T-helper 17 cell (primary cell): ENCODE data around the gene OR7A5. TPM values are rescaled to one million over a fixed set of nuclear protein-coding genes. Genes with fewer than 3 reads are reported as not detected.
"Not testable (repeated sequence)": the region's sequence is repeated elsewhere in the genome, so short reads cannot be mapped to it uniquely, and the experiment has no call there.

Source experiments
- ATAC-seq: fragments of 150-1000 bp; cut with Tn5 transposase; 2 replicates; pipeline ENCODE4 v1.10.0; 2021; ENCODE audit warnings: mild to moderate bottlenecking, moderate library complexity
- DNase-seq, 3 donors: peaks; one replicate each; pipeline versions ENCODE4 v3.0.0 to v3.0.0-alpha.2; 2020 to 2021
- H3K9me3 ChIP-seq: one replicate; pipeline ENCODE4 v1.7.0; 2013; ENCODE audit warnings: low read length, mild to moderate bottlenecking; ENCODE audit not compliant: control insufficient read depth, poor library complexity, severe bottlenecking
- H3K27ac Mint-ChIP-seq: one replicate; pipeline ENCODE4 v1.8.0; 2022; ENCODE audit warnings: mild to moderate bottlenecking, moderate library complexity, mixed read lengths
- H3K27me3 Mint-ChIP-seq: one replicate; pipeline ENCODE4 v1.8.0; 2022; ENCODE audit warnings: mixed read lengths
- H3K36me3 Mint-ChIP-seq: one replicate; pipeline ENCODE4 v1.8.0; 2022; ENCODE audit warnings: low read depth, mixed read lengths
- H3K4me1 Mint-ChIP-seq: one replicate; pipeline ENCODE4 v1.8.0; 2022; ENCODE audit warnings: mild to moderate bottlenecking, mixed read lengths
- H3K4me3 Mint-ChIP-seq: one replicate; pipeline ENCODE4 v1.8.0; 2022; ENCODE audit warnings: mild to moderate bottlenecking, moderate library complexity, mixed read lengths
- total RNA-seq, 4 donors: library from RNA in 2 of 4; stranded (reverse) in 2 of 4; gene quantifications; one replicate each; pipeline ENCODE4 v1.2.3 and lab custom pipeline; 2022 to 2026

The OR7A5 gene
- total RNA-seq, 2 donors from 2014 or later: not detected

DNA sequence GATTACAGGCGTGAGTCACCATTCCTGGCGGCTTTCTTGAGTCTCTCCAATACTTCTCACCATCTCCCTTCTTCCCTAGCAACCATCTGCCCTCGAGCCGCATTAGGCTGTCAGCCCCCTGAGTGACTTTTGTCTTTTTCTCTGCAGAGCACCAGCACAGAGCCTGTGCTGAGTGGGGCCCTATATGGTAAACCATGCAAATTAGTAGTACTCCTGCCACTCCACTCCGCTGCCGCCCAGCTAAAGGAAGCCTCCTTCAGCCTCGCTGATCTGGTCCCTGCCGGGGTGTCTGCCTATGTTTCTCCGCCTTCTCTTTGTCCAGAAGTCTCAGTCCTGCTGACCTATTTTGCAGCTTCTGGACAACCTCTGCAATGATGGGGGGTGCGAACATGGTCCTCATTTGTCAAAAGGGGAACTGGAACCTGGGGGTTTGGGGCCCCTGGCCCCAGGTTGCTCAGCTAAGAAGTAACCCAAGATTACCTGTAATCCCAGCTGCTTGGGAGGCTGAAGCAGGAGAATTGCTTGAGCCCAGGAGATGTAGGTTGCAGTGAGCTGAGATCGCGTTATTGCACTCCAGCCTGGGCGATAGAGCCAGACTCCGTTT, 54.3 kb downstream of the OR7A5 start:
- ATAC-seq, DNase-seq, H3K9me3 ChIP-seq, H3K4me3 Mint-ChIP-seq, H3K27ac Mint-ChIP-seq, H3K36me3 Mint-ChIP-seq: not testable (repeated sequence)
- Mint-ChIP-seq H3K4me1 (peaks cover 13% of the 10 kb centered on the region), H3K27me3 (peaks cover 53% of the 10 kb centered on the region)

GRCh38 chr19:14779151-14779550, 55.8 kb downstream of the OR7A5 start:
- no peak overlapping the region for H3K27ac Mint-ChIP-seq
- no peak for DNase-seq
- ATAC-seq: no peak
- no peak overlapping the region for H3K4me3 Mint-ChIP-seq
- no peaks in the 10 kb centered on the region for H3K9me3 ChIP-seq
- H3K27me3 Mint-ChIP-seq: peaks cover 44% of the 10 kb centered on the region
- peaks cover 8% of the 10 kb centered on the region for H3K4me1 Mint-ChIP-seq
- H3K36me3 Mint-ChIP-seq: peaks cover 3% of the 10 kb centered on the region

DNA sequence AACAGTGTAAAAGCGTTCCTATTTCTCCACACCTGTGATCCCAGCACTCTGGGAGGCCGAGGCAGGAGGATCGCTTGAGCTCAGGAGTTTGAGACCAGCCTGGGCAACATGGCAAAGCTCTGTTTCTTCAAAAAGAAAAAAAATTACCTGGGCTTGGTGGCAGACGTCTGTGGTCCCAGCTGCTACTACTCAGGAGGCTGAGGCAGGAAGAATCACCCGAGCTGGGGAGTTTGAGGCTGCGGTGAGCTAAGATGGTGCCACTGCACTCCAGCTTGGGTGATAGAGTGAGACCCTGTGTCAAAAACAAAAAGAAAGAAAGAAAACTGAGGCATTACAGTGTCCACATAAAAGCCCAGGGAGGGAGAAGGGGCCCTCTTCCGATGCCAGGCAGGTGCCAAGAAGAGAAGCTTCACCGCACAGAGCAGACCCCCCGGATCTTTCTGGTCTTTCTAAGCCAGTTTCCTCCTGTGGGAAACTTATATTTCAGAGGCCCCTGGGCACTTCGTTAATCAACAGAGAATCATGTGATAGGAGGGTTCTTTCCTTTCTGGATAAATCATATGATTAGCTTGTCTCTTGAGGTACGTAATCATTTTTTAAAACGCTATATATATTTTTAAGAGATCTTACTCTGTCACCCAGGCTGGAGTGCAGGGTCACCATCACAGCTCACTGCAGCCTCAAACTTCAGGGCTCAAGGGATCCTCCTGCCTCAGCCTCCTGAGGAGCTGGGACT, 56.7 kb downstream of the OR7A5 start, which contains the start of gene ADGRE2:
TSS of gene ADGRE2 (minus strand) at position 451 of the 736 bp plus-strand sequence. CDS start 1,804 bp downstream, outside the sequence.
- not testable (repeated sequence) for H3K9me3 ChIP-seq, H3K4me3 Mint-ChIP-seq, H3K4me1 Mint-ChIP-seq, H3K36me3 Mint-ChIP-seq, ATAC-seq, H3K27ac Mint-ChIP-seq, DNase-seq
- H3K27me3 Mint-ChIP-seq: peaks cover 52% of the 10 kb centered on the region

DNA sequence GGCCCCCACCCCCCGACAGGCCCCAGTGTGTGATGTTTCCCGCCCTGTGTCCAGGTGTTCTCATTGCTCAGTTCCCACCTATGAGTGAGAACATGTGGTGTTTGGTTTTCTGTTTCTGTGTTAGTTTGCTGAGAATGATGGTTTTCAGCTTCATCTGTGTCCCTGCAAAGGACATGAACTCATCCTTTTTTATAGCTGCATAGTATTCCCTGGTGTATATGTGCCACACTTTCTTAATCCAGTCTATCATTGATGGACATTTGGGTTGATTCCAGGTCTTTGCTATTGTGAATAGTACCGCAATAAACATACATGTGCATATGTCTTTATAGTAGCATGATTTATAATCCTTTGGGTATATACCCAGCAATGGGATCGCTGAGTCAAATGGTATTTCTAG, 57.3 kb downstream of the OR7A5 start:
- H3K4me1 Mint-ChIP-seq, DNase-seq, H3K4me3 Mint-ChIP-seq, H3K36me3 Mint-ChIP-seq, H3K27ac Mint-ChIP-seq, H3K9me3 ChIP-seq, ATAC-seq: not testable (repeated sequence)
- H3K27me3 Mint-ChIP-seq: peaks cover 46% of the 10 kb centered on the region

Other genes with a start within 250 kb of the OR7A5 start
- under 1 TPM in 1 of 2 donors, not detected in 1; 0.15 TPM for gene ADGRE3, start 160.3 kb downstream of the OR7A5 start, total RNA-seq
- gene ZNF333, start 145.1 kb downstream of the OR7A5 start, total RNA-seq: 10 to 100 TPM; 17.6 to 22.7 TPM
- 10 to 100 TPM in 1 of 2 donors, 1 to 10 TPM in 1; 5.3 to 20.6 TPM for gene ADGRE2, start 56.6 kb downstream of the OR7A5 start, total RNA-seq
- gene OR7C1, start within 50 bp of the OR7A5 start, total RNA-seq: not detected
- gene OR7A10, start 13.7 kb upstream of the OR7A5 start, total RNA-seq: not detected
- not detected for gene OR7A17, start 50.9 kb upstream of the OR7A5 start, total RNA-seq
- gene OR7C2, start 106.3 kb upstream of the OR7A5 start, total RNA-seq: not detected
- not detected for gene SLC1A6, start 144.7 kb upstream of the OR7A5 start, total RNA-seq
- gene CASP14, start 214.3 kb upstream of the OR7A5 start, total RNA-seq: not detected
- gene OR1I1, start 247.0 kb upstream of the OR7A5 start, total RNA-seq: not detected